Measurements from ENCODE around the gene ACTR3C.
"Not testable (repeated sequence)": the region's sequence is repeated elsewhere in the genome, so short reads cannot be mapped to it uniquely, and the experiment has no call there.

DNA sequence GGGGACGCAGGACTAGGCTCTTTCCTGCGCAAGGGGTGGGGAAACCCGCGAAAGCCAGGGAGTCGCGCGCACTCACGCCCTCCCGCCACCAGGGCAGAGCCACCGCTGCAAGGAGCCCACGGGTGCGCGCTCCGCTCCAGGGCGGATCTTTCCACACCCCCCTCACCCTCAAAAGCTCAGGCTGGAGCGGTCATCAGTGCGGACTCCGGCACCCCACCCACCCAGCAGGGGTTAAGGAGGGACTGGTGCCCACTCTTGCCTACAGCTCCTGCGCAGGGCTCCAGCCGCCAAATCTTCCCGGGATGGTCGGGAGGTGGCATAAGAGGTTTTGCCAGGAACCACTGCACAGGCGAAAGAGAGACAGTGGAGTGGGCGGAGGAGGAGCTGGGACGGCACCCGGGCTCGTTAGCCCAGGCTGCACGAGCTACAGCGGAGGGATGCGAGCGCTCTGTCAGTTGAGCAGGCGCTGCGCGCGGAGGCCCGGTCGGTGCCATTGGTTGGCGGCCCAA is 102.6 kb downstream of the ACTR3C start:
- TF ChIP-seq, protein P1, sequence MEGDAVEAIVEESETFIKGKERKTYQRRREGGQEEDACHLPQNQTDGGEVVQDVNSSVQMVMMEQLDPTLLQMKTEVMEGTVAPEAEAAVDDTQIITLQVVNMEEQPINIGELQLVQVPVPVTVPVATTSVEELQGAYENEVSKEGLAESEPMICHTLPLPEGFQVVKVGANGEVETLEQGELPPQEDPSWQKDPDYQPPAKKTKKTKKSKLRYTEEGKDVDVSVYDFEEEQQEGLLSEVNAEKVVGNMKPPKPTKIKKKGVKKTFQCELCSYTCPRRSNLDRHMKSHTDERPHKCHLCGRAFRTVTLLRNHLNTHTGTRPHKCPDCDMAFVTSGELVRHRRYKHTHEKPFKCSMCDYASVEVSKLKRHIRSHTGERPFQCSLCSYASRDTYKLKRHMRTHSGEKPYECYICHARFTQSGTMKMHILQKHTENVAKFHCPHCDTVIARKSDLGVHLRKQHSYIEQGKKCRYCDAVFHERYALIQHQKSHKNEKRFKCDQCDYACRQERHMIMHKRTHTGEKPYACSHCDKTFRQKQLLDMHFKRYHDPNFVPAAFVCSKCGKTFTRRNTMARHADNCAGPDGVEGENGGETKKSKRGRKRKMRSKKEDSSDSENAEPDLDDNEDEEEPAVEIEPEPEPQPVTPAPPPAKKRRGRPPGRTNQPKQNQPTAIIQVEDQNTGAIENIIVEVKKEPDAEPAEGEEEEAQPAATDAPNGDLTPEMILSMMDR (IDR thresholded peaks at IDR 0.05): not testable (repeated sequence)
- TF ChIP-seq EP300 (IDR thresholded peaks at IDR 0.05): not testable (repeated sequence)
